H9 (cell line): ENCODE data around the gene SCRN2. TPM values are rescaled to one million over a fixed set of nuclear protein-coding genes. Genes with fewer than 3 reads are reported as not detected.

Experiments
- DNase-seq: peaks from one replicate; pipeline ENCODE4 v3.0.0-alpha.2; 2017
- H2AFZ ChIP-seq: one replicate; pipeline ENCODE4 v1.6.1; 2013; ENCODE audit warnings: mild to moderate bottlenecking, low read length, control low read depth, moderate library complexity
- H2AK5ac ChIP-seq: 2 replicates; pipeline ENCODE4 v1.6.1; 2013; ENCODE audit warnings: low read length, control low read depth, mixed read lengths; ENCODE audit not compliant: insufficient read length
- H2BK120ac ChIP-seq: one replicate; pipeline ENCODE4 v1.6.1; 2013; ENCODE audit warnings: low read depth, mild to moderate bottlenecking, low read length, control low read depth, inconsistent platforms; ENCODE audit not compliant: poor library complexity, severe bottlenecking
- H2BK12ac ChIP-seq: 2 replicates; pipeline ENCODE4 v1.6.1; 2013; ENCODE audit warnings: low read length, control low read depth, mixed read lengths, low read depth; ENCODE audit not compliant: insufficient read length
- H2BK15ac ChIP-seq: 2 replicates; pipeline ENCODE4 v1.6.1; 2013; ENCODE audit warnings: low read depth, low read length, control low read depth
- H2BK20ac ChIP-seq: one replicate; pipeline ENCODE4 v1.6.1; 2013; ENCODE audit warnings: low read depth, mild to moderate bottlenecking, low read length, control low read depth, inconsistent platforms; ENCODE audit not compliant: poor library complexity, severe bottlenecking
- H2BK5ac ChIP-seq: 2 replicates; pipeline ENCODE4 v1.6.1; 2013; ENCODE audit warnings: low read length, control low read depth, mixed read lengths; ENCODE audit not compliant: insufficient read length
- H3K14ac ChIP-seq: 2 replicates; pipeline ENCODE4 v1.6.1; 2013; ENCODE audit warnings: low read length, control low read depth; ENCODE audit not compliant: insufficient read depth
- H3K18ac ChIP-seq: 2 replicates; pipeline ENCODE4 v1.6.1; 2013; ENCODE audit warnings: low read depth, mild to moderate bottlenecking, mixed read lengths, low read length, control low read depth; ENCODE audit not compliant: insufficient read length
- H3K23ac ChIP-seq: 2 replicates; pipeline ENCODE4 v1.6.1; 2013; ENCODE audit warnings: low read length, control low read depth, mixed read lengths, low read depth; ENCODE audit not compliant: insufficient read length
- H3K23me2 ChIP-seq: 2 replicates; pipeline ENCODE4 v1.6.1; 2013; ENCODE audit warnings: low read depth, mild to moderate bottlenecking, mixed read lengths, low read length, control low read depth; ENCODE audit not compliant: insufficient read length, poor library complexity, severe bottlenecking
- H3K27ac ChIP-seq: 2 replicates; pipeline ENCODE4 v1.5.1; 2013; ENCODE audit warnings: low read length, control low read depth, mixed read lengths, low read depth; ENCODE audit not compliant: insufficient read length
- H3K27me3 ChIP-seq: 2 replicates; pipeline ENCODE4 v1.6.1; 2013; ENCODE audit warnings: low read length, control low read depth, inconsistent platforms; ENCODE audit not compliant: insufficient read depth
- H3K4ac ChIP-seq: 2 replicates; pipeline ENCODE4 v1.6.1; 2013; ENCODE audit warnings: low read depth, mild to moderate bottlenecking, control low read depth, inconsistent platforms, low read length, moderate library complexity
- H3K4me1 ChIP-seq: 2 replicates; pipeline ENCODE4 v1.6.1; 2013; ENCODE audit warnings: low read length, control low read depth, inconsistent platforms; ENCODE audit not compliant: insufficient read depth
- H3K4me2 ChIP-seq: 2 replicates; pipeline ENCODE4 v1.6.1; 2013; ENCODE audit warnings: low read length, control low read depth, mixed read lengths; ENCODE audit not compliant: insufficient read length, insufficient read depth
- H3K56ac ChIP-seq: 2 replicates; pipeline ENCODE4 v1.6.1; 2013; ENCODE audit warnings: low read depth, mild to moderate bottlenecking, mixed read lengths, low read length, control low read depth; ENCODE audit not compliant: insufficient read length
- H3K79me1 ChIP-seq: 2 replicates; pipeline ENCODE4 v1.6.1; 2013; ENCODE audit warnings: low read depth, mild to moderate bottlenecking, moderate library complexity, low read length, control low read depth, inconsistent platforms; ENCODE audit not compliant: insufficient read depth, poor library complexity, severe bottlenecking
- H3K79me2 ChIP-seq: 2 replicates; pipeline ENCODE4 v1.6.1; 2013; ENCODE audit warnings: low read length, control low read depth, inconsistent platforms; ENCODE audit not compliant: insufficient read depth
- H3K9ac ChIP-seq: 2 replicates; pipeline ENCODE4 v1.6.1; 2013; ENCODE audit warnings: low read length, control low read depth, mixed read lengths; ENCODE audit not compliant: insufficient read length; ENCODE audit errors: extremely low read depth
- H3K9me3 ChIP-seq: one replicate; pipeline ENCODE4 v1.6.1; 2013; ENCODE audit warnings: low read depth, low read length, inconsistent platforms; ENCODE audit not compliant: control insufficient read depth
- H3T11ph ChIP-seq: one replicate; pipeline ENCODE4 v1.6.1; 2013; ENCODE audit warnings: mild to moderate bottlenecking, low read length, control low read depth, inconsistent platforms
- H4K20me1 ChIP-seq: one replicate; pipeline ENCODE4 v1.6.1; 2013; ENCODE audit not compliant: control insufficient read depth, insufficient read length, insufficient read depth
- H4K5ac ChIP-seq: 2 replicates; pipeline ENCODE4 v1.6.1; 2013; ENCODE audit warnings: low read depth, mild to moderate bottlenecking, mixed read lengths, low read length, control low read depth; ENCODE audit not compliant: insufficient read length
- H4K8ac ChIP-seq: replicated peaks from 2 replicates; pipeline ENCODE4 v1.6.1; 2013; ENCODE audit warnings: low read length, control low read depth, mixed read lengths, low read depth; ENCODE audit not compliant: insufficient read length
- H4K91ac ChIP-seq: 2 replicates; pipeline ENCODE4 v1.6.1; 2013; ENCODE audit warnings: low read depth, mild to moderate bottlenecking, moderate library complexity, mixed read lengths, low read length, control low read depth; ENCODE audit not compliant: insufficient read length
- H3K27ac Mint-ChIP-seq, 3 experiments: 2 replicates in 2 of 3; 3 replicates in 1 of 3; pipeline ENCODE4 v1.8.0; 2020 to 2021; ENCODE audit warnings: mixed read lengths in 3 of 3, mild to moderate bottlenecking in 1 of 3, moderate library complexity in 1 of 3
- H3K27me3 Mint-ChIP-seq: 2 replicates; pipeline ENCODE4 v1.8.0; 2021; ENCODE audit warnings: low read depth, mild to moderate bottlenecking, moderate library complexity, mixed read lengths
- H3K36me3 Mint-ChIP-seq, 3 experiments: 2 replicates in 2 of 3; 3 replicates in 1 of 3; pipeline ENCODE4 v1.8.0; 2020 to 2021; ENCODE audit warnings: low read depth in 3 of 3, mixed read lengths in 3 of 3; ENCODE audit not compliant: insufficient read depth in 1 of 3
- H3K4me1 Mint-ChIP-seq, 2 experiments: 2 replicates each; pipeline ENCODE4 v1.8.0; 2020; ENCODE audit warnings: mixed read lengths in 2 of 2
- H3K4me3 Mint-ChIP-seq, 2 experiments: 2 replicates in 1 of 2; 3 replicates in 1 of 2; pipeline ENCODE4 v1.8.0; 2020 to 2021; ENCODE audit warnings: mild to moderate bottlenecking in 2 of 2, mixed read lengths in 2 of 2, moderate library complexity in 1 of 2
- H3K9me3 Mint-ChIP-seq, 2 experiments: 2 replicates in 1 of 2; 3 replicates in 1 of 2; pipeline ENCODE4 v1.8.0; 2020; ENCODE audit warnings: mild to moderate bottlenecking in 2 of 2, mixed read lengths in 2 of 2, moderate library complexity in 1 of 2
- WGBS: extraction: QIAGEN DNeasy Blood & Tissue Kit; methylation state at CpG from one replicate; pipeline ENCODE4 v1.1.7; 2013; ENCODE audit warnings: missing lambda C conversion rate, low lambda C conversion rate, mixed read lengths; ENCODE audit not compliant: insufficient read length; ENCODE audit errors: extremely low coverage; 5-methylcytosine and 5-hydroxymethylcytosine counted together
- total RNA-seq: library from RNA; stranded (reverse); gene quantifications from 2 replicates; pipeline ENCODE4 v1.2.1, GENCODE V29; 2021
- TF ChIP-seq, protein P1 (sequence below): fragments of 200-600 bp; sonication (generic); conservative IDR thresholded peaks from 3 replicates; pipeline ENCODE4 v1.8.0; 2021; ENCODE audit warnings: antibody characterized with exemption, mild to moderate bottlenecking

Gene SCRN2
- total RNA-seq, 1 experiment from 2014 or later, result 34.0 TPM

DNA sequence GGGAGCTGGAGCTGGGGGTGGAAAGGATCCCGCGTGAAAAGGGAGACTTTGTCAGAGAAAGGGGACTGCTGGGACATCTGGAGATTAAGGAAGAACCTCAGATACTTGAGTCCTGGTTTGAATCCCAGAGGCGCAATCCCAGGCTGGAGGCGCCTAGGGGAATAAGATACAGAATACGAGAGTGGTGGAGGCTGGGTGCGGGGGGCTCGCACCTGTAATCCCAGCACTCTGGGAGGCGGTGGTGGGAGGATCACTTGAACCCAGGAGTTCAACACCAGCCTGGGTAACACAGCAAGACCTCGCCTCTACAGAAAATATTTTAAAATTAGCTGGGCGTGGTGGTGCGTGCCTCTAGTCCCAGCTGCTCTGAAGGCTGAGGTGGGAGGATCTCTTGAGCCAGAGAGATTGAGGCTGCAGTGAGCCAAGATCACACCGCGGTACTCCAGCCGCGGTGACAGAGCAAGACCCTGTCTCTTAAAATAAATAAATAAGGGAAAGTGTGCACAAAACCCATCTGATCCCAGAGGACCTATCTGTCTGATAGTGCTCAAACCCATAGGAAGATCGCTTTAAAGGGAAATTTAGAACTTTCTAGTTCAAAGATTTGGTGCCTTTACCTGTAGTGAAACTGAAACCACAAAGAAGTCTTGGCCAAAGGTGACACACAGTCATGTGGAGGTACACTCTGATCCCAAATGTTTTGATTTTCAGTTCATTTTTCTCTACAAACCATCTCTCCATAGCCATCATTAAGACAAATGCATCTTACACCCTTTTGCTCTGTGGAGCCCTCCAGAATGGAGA, 617 bp upstream of the SCRN2 start:
- Histone ChIP-seq H4K8ac (no peak overlapping the region), H3K18ac (no peak overlapping the region), H3K56ac (no peak overlapping the region), H3K9ac (no peak overlapping the region), H2BK12ac (no peak overlapping the region), H4K91ac (no peak overlapping the region), H2BK120ac (no peak overlapping the region), H3K23ac (no peak overlapping the region), H3T11ph (no peak overlapping the region), H3K4me2 (no peak overlapping the region), H3K79me2 (no peaks in the 10 kb centered on the region; the same call in 1 of the 2 replicates), H2AFZ (no peak overlapping the region), H3K27ac (no peak overlapping the region), H2BK15ac (no peak overlapping the region), H3K14ac (no peak overlapping the region), H4K20me1 (no peaks in the 10 kb centered on the region), H2BK5ac (no peak overlapping the region), H3K9me3 (no peaks in the 10 kb centered on the region), H2AK5ac (no peak overlapping the region), H2BK20ac (no peak overlapping the region), H3K23me2 (peaks cover 3% of the 10 kb centered on the region), H4K5ac (no peak overlapping the region), H3K27me3 (peaks cover 10% of the 10 kb centered on the region; the same call in 1 of the 2 replicates), H3K79me1 (no peaks in the 10 kb centered on the region), H3K4me1 (no peaks in the 10 kb centered on the region; the same call in 1 of the 2 replicates), H3K4ac (no peak overlapping the region)
- peaks cover 27 to 45% of the 10 kb centered on the region in 2 experiments for H3K4me1 Mint-ChIP-seq
- H3K27me3 Mint-ChIP-seq, result peaks cover 30% of the 10 kb centered on the region
- DNase-seq, result no peak
- no CpG with 5 or more reads among the region's 16 CpGs for WGBS
- TF ChIP-seq, protein P1, sequence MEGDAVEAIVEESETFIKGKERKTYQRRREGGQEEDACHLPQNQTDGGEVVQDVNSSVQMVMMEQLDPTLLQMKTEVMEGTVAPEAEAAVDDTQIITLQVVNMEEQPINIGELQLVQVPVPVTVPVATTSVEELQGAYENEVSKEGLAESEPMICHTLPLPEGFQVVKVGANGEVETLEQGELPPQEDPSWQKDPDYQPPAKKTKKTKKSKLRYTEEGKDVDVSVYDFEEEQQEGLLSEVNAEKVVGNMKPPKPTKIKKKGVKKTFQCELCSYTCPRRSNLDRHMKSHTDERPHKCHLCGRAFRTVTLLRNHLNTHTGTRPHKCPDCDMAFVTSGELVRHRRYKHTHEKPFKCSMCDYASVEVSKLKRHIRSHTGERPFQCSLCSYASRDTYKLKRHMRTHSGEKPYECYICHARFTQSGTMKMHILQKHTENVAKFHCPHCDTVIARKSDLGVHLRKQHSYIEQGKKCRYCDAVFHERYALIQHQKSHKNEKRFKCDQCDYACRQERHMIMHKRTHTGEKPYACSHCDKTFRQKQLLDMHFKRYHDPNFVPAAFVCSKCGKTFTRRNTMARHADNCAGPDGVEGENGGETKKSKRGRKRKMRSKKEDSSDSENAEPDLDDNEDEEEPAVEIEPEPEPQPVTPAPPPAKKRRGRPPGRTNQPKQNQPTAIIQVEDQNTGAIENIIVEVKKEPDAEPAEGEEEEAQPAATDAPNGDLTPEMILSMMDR, result no peak; the same call in 2 of the 3 replicates
- peak overlapping the region; percentile 93 to 97; a peak in 2 of 5 replicates for H3K4me3 Mint-ChIP-seq
- H3K36me3 Mint-ChIP-seq, result peaks cover 0 to 13% (median 9%) of the 10 kb centered on the region in 3 experiments; a peak in 5 of 7 replicates
- no peak overlapping the region for H3K27ac Mint-ChIP-seq
- no peaks in the 10 kb centered on the region for H3K9me3 Mint-ChIP-seq
